Transverse colon (tissue), 3 donors: Measurements from ENCODE around the gene USP34.

Experiments used
- POLR2A ChIP-seq: fragments of 450-650 bp; IDR thresholded peaks from one replicate; pipeline ENCODE4 v1.6.1; 2016; ENCODE audit warnings: antibody characterized with exemption, mild to moderate bottlenecking, moderate library complexity
- TF ChIP-seq, protein P1 (sequence below), 5 experiments: fragments of 200-600 bp in 3 of 5; fragments of 450-650 bp in 2 of 5; sonication (generic) in 3 of 5; IDR thresholded peaks; 1 replicate in 2 of 5; 2 replicates in 3 of 5; pipeline ENCODE4 v1.5.1; 2016 to 2017; ENCODE audit warnings: antibody characterized with exemption in 5 of 5, inconsistent platforms in 3 of 5, mild to moderate bottlenecking in 2 of 5, moderate library complexity in 1 of 5

DNA sequence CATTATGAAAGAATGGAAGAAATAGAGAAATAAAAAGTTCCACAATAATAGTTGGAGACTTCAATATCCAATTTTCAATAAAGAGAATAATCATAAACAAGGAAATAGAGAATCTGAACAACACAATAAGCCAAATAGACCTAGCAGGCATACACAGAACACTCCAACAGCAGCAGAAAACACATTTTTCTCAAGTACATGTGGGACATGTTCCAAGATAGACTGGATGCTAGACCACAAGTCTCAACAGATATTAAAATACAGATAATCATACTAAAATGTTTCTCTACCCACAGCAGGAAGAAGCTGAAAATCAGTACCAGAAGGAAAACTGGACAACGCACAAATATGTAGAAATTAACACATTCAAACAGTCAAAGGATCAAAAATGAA, 113.9 kb downstream of the USP34 start:
- TF ChIP-seq, protein P1, sequence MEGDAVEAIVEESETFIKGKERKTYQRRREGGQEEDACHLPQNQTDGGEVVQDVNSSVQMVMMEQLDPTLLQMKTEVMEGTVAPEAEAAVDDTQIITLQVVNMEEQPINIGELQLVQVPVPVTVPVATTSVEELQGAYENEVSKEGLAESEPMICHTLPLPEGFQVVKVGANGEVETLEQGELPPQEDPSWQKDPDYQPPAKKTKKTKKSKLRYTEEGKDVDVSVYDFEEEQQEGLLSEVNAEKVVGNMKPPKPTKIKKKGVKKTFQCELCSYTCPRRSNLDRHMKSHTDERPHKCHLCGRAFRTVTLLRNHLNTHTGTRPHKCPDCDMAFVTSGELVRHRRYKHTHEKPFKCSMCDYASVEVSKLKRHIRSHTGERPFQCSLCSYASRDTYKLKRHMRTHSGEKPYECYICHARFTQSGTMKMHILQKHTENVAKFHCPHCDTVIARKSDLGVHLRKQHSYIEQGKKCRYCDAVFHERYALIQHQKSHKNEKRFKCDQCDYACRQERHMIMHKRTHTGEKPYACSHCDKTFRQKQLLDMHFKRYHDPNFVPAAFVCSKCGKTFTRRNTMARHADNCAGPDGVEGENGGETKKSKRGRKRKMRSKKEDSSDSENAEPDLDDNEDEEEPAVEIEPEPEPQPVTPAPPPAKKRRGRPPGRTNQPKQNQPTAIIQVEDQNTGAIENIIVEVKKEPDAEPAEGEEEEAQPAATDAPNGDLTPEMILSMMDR (IDR thresholded peaks at IDR 0.05), result no peak
- TF ChIP-seq POLR2A, result no peak
